AG04450 (cell line): ENCODE measurements around the gene PACS2. TPM values are rescaled to one million over a fixed set of nuclear protein-coding genes. Genes with fewer than 3 reads are reported as not detected.

Source experiments
- CTCF ChIA-PET: fragments of 300-600, 350-600 bp; formaldehyde crosslinking; extraction: SDS; loops from one replicate; lab custom pipeline; 2022; ENCODE audit warnings: antibody characterized with exemption, inconsistent platforms; lab: Charles Lee
- POLR2A ChIA-PET: fragments of 350-600 bp; formaldehyde crosslinking; extraction: SDS; loops from one replicate; lab custom pipeline; 2021; ENCODE audit warnings: antibody characterized with exemption, inconsistent platforms; lab: Yijun Ruan, JAX
- DNase-seq: peaks from one replicate; pipeline ENCODE4 v3.0.0-alpha.2; 2011; ENCODE audit warnings: low read depth, low spot score
- H3K27ac ChIP-seq: one replicate; pipeline ENCODE4 v1.5.1; 2012; ENCODE audit warnings: low read depth, low read length, control low read depth
- H3K27me3 ChIP-seq: one replicate; pipeline ENCODE4 v1.6.0; 2012; ENCODE audit warnings: low read length; ENCODE audit not compliant: control insufficient read depth, insufficient read depth
- H3K4me3 ChIP-seq: 2 replicates; pipeline ENCODE4 v1.5.1; 2011; ENCODE audit warnings: mild to moderate bottlenecking, low read depth, low read length, control low read depth
- H3K9me3 ChIP-seq: 2 replicates; pipeline ENCODE4 v1.5.1; 2012; ENCODE audit warnings: low read length; ENCODE audit not compliant: control insufficient read depth, insufficient read depth
- CTCF ChIP-seq: IDR thresholded peaks from 2 replicates; pipeline ENCODE4 v1.5.1; 2011; ENCODE audit warnings: low read depth, low read length, control low read depth, inconsistent platforms
- polyA plus RNA-seq: library from polyadenylated mRNA; depleted of rRNA; stranded (reverse); fragments of >200 nt; gene quantifications from 2 replicates; pipeline ENCODE4 v1.2.3, GENCODE V29; 2011

PACS2 gene
- polyA plus RNA-seq, 1 experiment: 13.0 TPM

GRCh38 chr14:105346200-105346533 is 31.6 kb downstream of the PACS2 start:
- Histone ChIP-seq H3K27ac (no peak overlapping the region), H3K4me3 (no peak overlapping the region), H3K9me3 (peaks cover 13% of the 10 kb centered on the region), H3K27me3 (no peaks in the 10 kb centered on the region)
- ChIA-PET POLR2A (no interaction called here), CTCF (interaction anchor here (1.0 kb wide), 1 partner anchor 134 kb away, joined by 4 read pairs; no protein-coding TSS in a partner anchor)
- no peak for DNase-seq
- TF ChIP-seq CTCF: no peak

GRCh38 chr14:105346876-105347586 is 32.5 kb downstream of the PACS2 start:
- ChIA-PET POLR2A (no interaction called here), CTCF (no interaction called here)
- Histone ChIP-seq H3K9me3 (peaks cover 13% of the 10 kb centered on the region), H3K27ac (no peak overlapping the region), H3K4me3 (no peak overlapping the region), H3K27me3 (no peaks in the 10 kb centered on the region)
- DNase-seq: no peak
- no peak for TF ChIP-seq CTCF

GRCh38 chr14:105347587-105347968 is 33.0 kb downstream of the PACS2 start:
- no peak for DNase-seq
- H3K4me3 ChIP-seq: no peak overlapping the region
- H3K9me3 ChIP-seq: peaks cover 13% of the 10 kb centered on the region
- no peaks in the 10 kb centered on the region for H3K27me3 ChIP-seq
- POLR2A ChIA-PET: no interaction called here
- no peak overlapping the region for H3K27ac ChIP-seq
- TF ChIP-seq CTCF: no peak
- CTCF ChIA-PET: no interaction called here

GRCh38 chr14:105348169-105348944 is 33.8 kb downstream of the PACS2 start:
- peaks cover 13% of the 10 kb centered on the region for H3K9me3 ChIP-seq
- no peak overlapping the region for H3K27ac ChIP-seq
- POLR2A ChIA-PET: no interaction called here
- DNase-seq: no peak
- CTCF ChIA-PET: no interaction called here
- H3K27me3 ChIP-seq: no peaks in the 10 kb centered on the region
- no peak overlapping the region for H3K4me3 ChIP-seq
- TF ChIP-seq CTCF: no peak
